Right cardiac atrium (tissue), 5 donors: ENCODE results near the gene NRCAM. TPM values are rescaled to one million over a fixed set of nuclear protein-coding genes. Genes with fewer than 3 reads are reported as not detected.

ENCODE experiments used
- ATAC-seq, 2 donors: fragments of 200-7000 bp; cut with Tn5 transposase; one replicate each; pipeline versions ENCODE4 v1.8.0 to v1.9.1; 2020; ENCODE audit warnings: moderate library complexity in 2 of 2, mild to moderate bottlenecking in 1 of 2
- DNase-seq, 3 donors: peaks; one replicate each; pipeline ENCODE4 v3.0.0-alpha.2; 2020
- H3K27ac ChIP-seq: one replicate; pipeline ENCODE4 v1.5.1; 2013; ENCODE audit warnings: mild to moderate bottlenecking, low read length, control low read depth, moderate library complexity
- H3K27me3 ChIP-seq: one replicate; pipeline ENCODE4 v1.6.1; 2013; ENCODE audit not compliant: control insufficient read depth, insufficient read depth
- H3K4me1 ChIP-seq: one replicate; pipeline ENCODE4 v1.6.1; 2013; ENCODE audit warnings: low read length; ENCODE audit not compliant: control insufficient read depth, insufficient read depth
- H3K4me3 ChIP-seq: one replicate; pipeline ENCODE4 v1.5.1; 2013; ENCODE audit warnings: low read length, control low read depth
- H3K9me3 ChIP-seq: one replicate; pipeline ENCODE4 v1.6.1; 2013; ENCODE audit warnings: low read length; ENCODE audit not compliant: control insufficient read depth
- WGBS: extraction: QIAGEN DNeasy Blood & Tissue Kit; methylation state at CpG from one replicate; pipeline ENCODE4 v1.1.7; 2013; 5-methylcytosine and 5-hydroxymethylcytosine counted together
- intact Hi-C, 4 donors: fragments of 100-400 bp; cut with DNase I; formaldehyde crosslinking; loops; one replicate each; pipeline versions ENCODE4 v1.11.0 to v1.14.0; 2022 to 2023
- polyA plus RNA-seq: library from polyadenylated mRNA; stranded (reverse); fragments of 200-250 nt; gene quantifications from one replicate; pipeline ENCODE4 v1.2.3, GENCODE V29; 2013
- total RNA-seq, 4 donors: library from RNA; stranded (reverse); fragmentation: NEBNext Ultra II Directional; extraction: Animal tissue kit (Norgen Biotek cat#: 25700); gene quantifications; one replicate each; pipeline ENCODE4 v1.2.1, GENCODE V29; 2021
- donor health status: healthy with polysubstance abuse.
- donor health status: DM: no; HTN: yes; CAD: no.
- donor health status: DM: no; HTN: no; CAD: no.
- donor health status: DM: no; HTN: yes; CAD: no; lungs with severe emphysema.
- donor health status: DM: yes; HTN: yes; CAD: no.

The NRCAM gene
- total and polyA plus RNA-seq, 5 donors: 0.59 to 1.3 (median 1.1) TPM

- DNase-seq (no peak), ATAC-seq (no peak)
- Histone ChIP-seq H3K27me3 (no peaks in the 10 kb centered on the region), H3K4me3 (no peak overlapping the region), H3K4me1 (no peaks in the 10 kb centered on the region), H3K27ac (no peak overlapping the region), H3K9me3 (no peaks in the 10 kb centered on the region)
- intact Hi-C loops: no loop called here
- WGBS: 66% methylated on average over 4 of the region's 4 CpGs
Observed at GRCh38 chr7:108424013-108424412, 32.2 kb downstream of the NRCAM start.

GRCh38 chr7:108423089-108423989, 32.9 kb downstream of the NRCAM start:
- no peak overlapping the region for H3K4me3 ChIP-seq
- no peaks in the 10 kb centered on the region for H3K4me1 ChIP-seq
- H3K9me3 ChIP-seq: no peaks in the 10 kb centered on the region
- no peaks in the 10 kb centered on the region for H3K27me3 ChIP-seq
- DNase-seq (no peak), ATAC-seq (no peak)
- WGBS: 79% methylated on average over 5 of the region's 5 CpGs
- H3K27ac ChIP-seq: no peak overlapping the region
- intact Hi-C loops: no loop called here

- WGBS: 47% methylated on average over 3 of the region's 3 CpGs
- H3K27me3 ChIP-seq: peaks cover 2% of the 10 kb centered on the region
- no peak for ATAC-seq
- no peak for DNase-seq
- intact Hi-C loops: no loop called here
- H3K9me3 ChIP-seq: no peaks in the 10 kb centered on the region
- H3K27ac ChIP-seq: no peak overlapping the region
- H3K4me3 ChIP-seq: no peak overlapping the region
- H3K4me1 ChIP-seq: no peaks in the 10 kb centered on the region
Observed at GRCh38 chr7:108421720-108422331, 34.4 kb downstream of the NRCAM start.

- 40% methylated on average over 7 of the region's 7 CpGs for WGBS
- DNase-seq: no peak
- Histone ChIP-seq H3K27me3 (peaks cover 2% of the 10 kb centered on the region), H3K9me3 (no peaks in the 10 kb centered on the region), H3K4me3 (no peak overlapping the region), H3K27ac (no peak overlapping the region), H3K4me1 (no peaks in the 10 kb centered on the region)
- no peak for ATAC-seq
- intact Hi-C loops: no loop called here
Observed at GRCh38 chr7:108419961-108420908, 36.0 kb downstream of the NRCAM start.

GRCh38 chr7:108418946-108419345, 37.3 kb downstream of the NRCAM start:
- no peaks in the 10 kb centered on the region for H3K9me3 ChIP-seq
- no peaks in the 10 kb centered on the region for H3K4me1 ChIP-seq
- ATAC-seq (no peak), DNase-seq (no peak)
- no peak overlapping the region for H3K27ac ChIP-seq
- WGBS: 40% methylated on average over 7 of the region's 7 CpGs
- intact Hi-C loops: no loop called here
- no peak overlapping the region for H3K4me3 ChIP-seq
- peaks cover 2% of the 10 kb centered on the region for H3K27me3 ChIP-seq

- intact Hi-C loops: no loop called here
- H3K27ac ChIP-seq: no peak overlapping the region
- H3K27me3 ChIP-seq: peaks cover 2% of the 10 kb centered on the region
- no peak for DNase-seq
- no peak overlapping the region for H3K4me3 ChIP-seq
- 48% methylated on average over 2 of the region's 2 CpGs for WGBS
- no peaks in the 10 kb centered on the region for H3K4me1 ChIP-seq
- no peaks in the 10 kb centered on the region for H3K9me3 ChIP-seq
- ATAC-seq: no peak
Observed at GRCh38 chr7:108417926-108418325, 38.3 kb downstream of the NRCAM start.

- 90% methylated on average over 4 of the region's 4 CpGs for WGBS
- peaks cover 2% of the 10 kb centered on the region for H3K27me3 ChIP-seq
- no peak overlapping the region for H3K4me3 ChIP-seq
- ATAC-seq: no peak
- no peaks in the 10 kb centered on the region for H3K9me3 ChIP-seq
- intact Hi-C loops: no loop called here
- DNase-seq: no peak
- no peak overlapping the region for H3K27ac ChIP-seq
- no peaks in the 10 kb centered on the region for H3K4me1 ChIP-seq
Observed at GRCh38 chr7:108417144-108417543, 39.1 kb downstream of the NRCAM start.

- Histone ChIP-seq H3K9me3 (no peaks in the 10 kb centered on the region), H3K4me1 (no peaks in the 10 kb centered on the region), H3K4me3 (no peak overlapping the region), H3K27ac (no peak overlapping the region), H3K27me3 (peaks cover 2% of the 10 kb centered on the region)
- DNase-seq: no peak
- ATAC-seq: no peak
- intact Hi-C loops: no loop called here
- WGBS: 43% methylated on average over 8 of the region's 8 CpGs
Observed at GRCh38 chr7:108415821-108416536, 40.3 kb downstream of the NRCAM start.

- H3K27ac ChIP-seq: no peak overlapping the region
- WGBS: 79% methylated on average over 4 of the region's 4 CpGs
- no peak overlapping the region for H3K4me3 ChIP-seq
- no peaks in the 10 kb centered on the region for H3K9me3 ChIP-seq
- DNase-seq (no peak), ATAC-seq (no peak)
- intact Hi-C loops: no loop called here
- no peaks in the 10 kb centered on the region for H3K4me1 ChIP-seq
- H3K27me3 ChIP-seq: peaks cover 2% of the 10 kb centered on the region
Observed at GRCh38 chr7:108415084-108415483, 41.2 kb downstream of the NRCAM start.

- DNase-seq: no peak
Observed at GRCh38 chr7:108413782-108414492, 42.3 kb downstream of the NRCAM start.

More at GRCh38 chr7:108413782-108414492, 42.3 kb downstream of the NRCAM start:
- intact Hi-C loops: no loop called here
- Histone ChIP-seq H3K27me3 (peaks cover 2% of the 10 kb centered on the region), H3K27ac (no peak overlapping the region), H3K4me3 (no peak overlapping the region), H3K9me3 (no peaks in the 10 kb centered on the region), H3K4me1 (no peaks in the 10 kb centered on the region)
- ATAC-seq: no peak
- WGBS: 62% methylated on average over 3 of the region's 3 CpGs
